Measurements from ENCODE around the gene USP12. TPM values are rescaled to one million over a fixed set of nuclear protein-coding genes. Genes with fewer than 3 reads are reported as not detected.

USP12 gene
- total RNA-seq, 1 donor from 2014 or later = 24.9 TPM

DNA sequence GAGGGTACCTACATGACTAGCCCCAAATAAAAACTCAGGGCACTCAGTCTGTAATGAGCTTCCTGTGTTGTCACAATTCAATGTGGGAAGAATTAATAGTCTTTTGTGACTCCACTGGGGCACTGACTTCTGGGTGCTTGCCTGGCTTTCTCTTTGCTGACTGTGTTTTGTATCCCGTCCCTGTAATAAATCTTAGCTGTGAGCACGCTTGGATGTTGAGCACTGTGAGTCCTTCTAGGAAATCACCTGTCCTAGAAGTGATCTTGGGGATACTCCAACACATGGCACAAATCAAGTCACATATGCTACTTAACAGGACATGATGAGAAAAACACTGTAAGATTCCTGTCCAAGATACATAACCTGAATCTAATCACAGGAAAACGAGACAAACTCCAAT is 83.0 kb downstream of the USP12 start:
- Mint-ChIP-seq H3K36me3 (ENCODE audit: unreplicated experiment) (no peaks in the 10 kb centered on the region), H3K4me1 (ENCODE audit: low read depth, unreplicated experiment) (peaks cover 8% of the 10 kb centered on the region), H3K4me3 (ENCODE audit: unreplicated experiment) (no peak overlapping the region), H3K9me3 (ENCODE audit: unreplicated experiment) (no peaks in the 10 kb centered on the region), H3K27me3 (ENCODE audit: unreplicated experiment) (no peaks in the 10 kb centered on the region), H3K27ac (ENCODE audit: unreplicated experiment) (no peak overlapping the region)
- DNase-seq = no peak
- TF ChIP-seq, protein P1, sequence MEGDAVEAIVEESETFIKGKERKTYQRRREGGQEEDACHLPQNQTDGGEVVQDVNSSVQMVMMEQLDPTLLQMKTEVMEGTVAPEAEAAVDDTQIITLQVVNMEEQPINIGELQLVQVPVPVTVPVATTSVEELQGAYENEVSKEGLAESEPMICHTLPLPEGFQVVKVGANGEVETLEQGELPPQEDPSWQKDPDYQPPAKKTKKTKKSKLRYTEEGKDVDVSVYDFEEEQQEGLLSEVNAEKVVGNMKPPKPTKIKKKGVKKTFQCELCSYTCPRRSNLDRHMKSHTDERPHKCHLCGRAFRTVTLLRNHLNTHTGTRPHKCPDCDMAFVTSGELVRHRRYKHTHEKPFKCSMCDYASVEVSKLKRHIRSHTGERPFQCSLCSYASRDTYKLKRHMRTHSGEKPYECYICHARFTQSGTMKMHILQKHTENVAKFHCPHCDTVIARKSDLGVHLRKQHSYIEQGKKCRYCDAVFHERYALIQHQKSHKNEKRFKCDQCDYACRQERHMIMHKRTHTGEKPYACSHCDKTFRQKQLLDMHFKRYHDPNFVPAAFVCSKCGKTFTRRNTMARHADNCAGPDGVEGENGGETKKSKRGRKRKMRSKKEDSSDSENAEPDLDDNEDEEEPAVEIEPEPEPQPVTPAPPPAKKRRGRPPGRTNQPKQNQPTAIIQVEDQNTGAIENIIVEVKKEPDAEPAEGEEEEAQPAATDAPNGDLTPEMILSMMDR (IDR thresholded peaks at IDR 0.05; ENCODE audit: partially characterized antibody, unreplicated experiment) = no peak

DNA sequence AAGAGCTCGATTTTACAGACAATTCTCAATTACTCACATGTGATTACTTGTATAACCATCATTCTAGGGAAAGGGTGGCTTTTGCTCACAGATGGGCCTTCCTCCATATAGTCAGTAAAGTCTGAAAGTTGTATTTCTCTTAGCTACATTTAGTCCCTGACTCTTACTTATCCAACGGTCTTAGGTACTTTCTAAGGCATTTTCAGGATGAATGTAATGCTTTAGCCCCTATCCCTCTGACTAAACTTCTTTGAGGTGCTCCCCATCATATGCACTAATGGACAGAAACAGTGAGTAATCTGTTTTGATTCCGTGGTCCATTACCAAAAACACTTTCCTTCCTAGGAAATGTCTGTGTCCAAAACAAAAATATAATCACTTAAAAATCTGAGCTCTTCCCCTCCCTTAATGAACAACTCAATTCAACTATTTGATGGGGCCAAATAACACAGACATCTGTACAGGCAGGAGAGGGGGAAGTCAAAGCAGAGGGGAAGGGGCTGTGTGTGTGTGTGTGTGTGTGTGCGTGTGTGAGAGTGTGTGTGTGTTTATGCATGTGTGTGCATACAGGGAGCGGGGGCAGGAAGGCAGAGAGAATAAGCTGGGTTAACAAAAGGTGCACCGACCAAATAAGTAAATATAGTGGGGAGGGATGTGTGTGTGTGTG is 84.9 kb downstream of the USP12 start:
- H3K9me3 Mint-ChIP-seq (ENCODE audit: unreplicated experiment) = no peaks in the 10 kb centered on the region
- H3K27me3 Mint-ChIP-seq (ENCODE audit: unreplicated experiment) = no peaks in the 10 kb centered on the region
- no peak for DNase-seq
- TF ChIP-seq, protein P1 (IDR thresholded peaks at IDR 0.05; ENCODE audit: partially characterized antibody, unreplicated experiment) = no peak
- H3K4me3 Mint-ChIP-seq (ENCODE audit: unreplicated experiment) = no peak overlapping the region
- H3K36me3 Mint-ChIP-seq (ENCODE audit: unreplicated experiment) = no peaks in the 10 kb centered on the region
- peaks cover 10% of the 10 kb centered on the region for H3K4me1 Mint-ChIP-seq (ENCODE audit: low read depth, unreplicated experiment)
- no peak overlapping the region for H3K27ac Mint-ChIP-seq (ENCODE audit: unreplicated experiment)

DNA sequence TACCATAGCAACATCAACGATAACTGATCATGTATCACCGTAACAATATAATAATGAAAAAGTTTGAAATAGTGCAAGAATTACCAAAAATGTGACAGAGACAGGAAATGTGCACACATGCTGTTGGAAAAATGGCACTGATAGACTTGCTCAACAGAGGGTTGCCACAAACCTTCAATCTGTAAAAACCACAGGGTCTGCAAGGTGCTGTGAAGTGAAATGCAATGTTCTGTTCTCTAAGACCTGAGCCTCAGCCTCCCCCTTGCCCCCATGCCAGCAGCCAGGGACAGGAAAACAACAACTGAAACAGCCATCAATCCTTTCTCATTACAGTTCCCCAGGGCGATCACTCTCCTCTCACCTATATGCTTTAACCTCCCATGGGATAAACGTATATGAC is 88.4 kb downstream of the USP12 start:
- TF ChIP-seq, protein P1 (IDR thresholded peaks at IDR 0.05; ENCODE audit: partially characterized antibody, unreplicated experiment) = no peak
- Mint-ChIP-seq H3K27me3 (ENCODE audit: unreplicated experiment) (no peaks in the 10 kb centered on the region), H3K9me3 (ENCODE audit: unreplicated experiment) (no peaks in the 10 kb centered on the region), H3K4me1 (ENCODE audit: low read depth, unreplicated experiment) (peaks cover 11% of the 10 kb centered on the region), H3K4me3 (ENCODE audit: unreplicated experiment) (no peak overlapping the region), H3K27ac (ENCODE audit: unreplicated experiment) (no peak overlapping the region), H3K36me3 (ENCODE audit: unreplicated experiment) (no peaks in the 10 kb centered on the region)
- no peak for DNase-seq

DNA sequence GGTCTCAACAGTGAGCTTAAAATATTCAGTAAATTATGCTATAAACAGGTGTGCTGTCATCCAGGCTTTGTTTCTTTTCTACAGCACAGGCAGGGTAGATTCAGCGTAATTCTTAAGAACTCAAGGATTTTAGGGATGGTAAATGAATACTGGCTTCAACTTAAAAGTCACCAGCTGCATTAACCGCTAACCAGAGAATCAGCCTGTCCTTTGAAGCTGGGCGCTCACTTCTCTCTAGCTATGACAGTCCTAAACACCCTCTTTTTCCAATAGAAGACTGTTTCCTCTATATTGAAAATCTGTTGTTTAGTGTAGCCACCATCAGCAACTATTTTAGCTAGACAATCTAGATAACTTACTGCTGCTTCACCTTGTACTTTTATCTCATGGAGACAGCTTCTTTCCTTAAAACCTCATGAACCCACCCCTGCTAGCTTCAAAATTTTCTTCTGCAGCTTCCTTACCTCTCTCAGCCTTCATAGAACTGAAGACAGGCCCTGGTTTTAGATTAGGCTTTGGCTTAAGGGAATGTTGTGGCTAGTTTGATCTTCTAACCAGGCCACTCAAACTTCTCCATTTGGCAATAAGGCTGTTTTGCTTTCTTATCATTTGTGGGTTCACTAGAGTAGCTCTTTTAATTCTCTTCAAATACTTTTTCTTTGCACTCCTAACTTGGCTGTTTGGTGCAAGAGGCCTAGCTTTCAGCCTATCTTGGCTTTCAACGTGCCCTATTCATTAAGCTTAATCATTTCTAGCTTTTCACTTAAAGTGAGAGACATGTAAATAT is 89.5 kb downstream of the USP12 start:
- Mint-ChIP-seq H3K36me3 (ENCODE audit: unreplicated experiment) (no peaks in the 10 kb centered on the region), H3K4me1 (ENCODE audit: low read depth, unreplicated experiment) (peaks cover 8% of the 10 kb centered on the region), H3K4me3 (ENCODE audit: unreplicated experiment) (no peak overlapping the region), H3K27me3 (ENCODE audit: unreplicated experiment) (no peaks in the 10 kb centered on the region), H3K9me3 (ENCODE audit: unreplicated experiment) (no peaks in the 10 kb centered on the region), H3K27ac (ENCODE audit: unreplicated experiment) (no peak overlapping the region)
- DNase-seq = no peak
- TF ChIP-seq, protein P1 (IDR thresholded peaks at IDR 0.05; ENCODE audit: partially characterized antibody, unreplicated experiment) = no peak

Measured in glutamatergic neuron (in vitro differentiated cells).